ENCODE results near the gene FGF23.

FGF23 gene

DNA sequence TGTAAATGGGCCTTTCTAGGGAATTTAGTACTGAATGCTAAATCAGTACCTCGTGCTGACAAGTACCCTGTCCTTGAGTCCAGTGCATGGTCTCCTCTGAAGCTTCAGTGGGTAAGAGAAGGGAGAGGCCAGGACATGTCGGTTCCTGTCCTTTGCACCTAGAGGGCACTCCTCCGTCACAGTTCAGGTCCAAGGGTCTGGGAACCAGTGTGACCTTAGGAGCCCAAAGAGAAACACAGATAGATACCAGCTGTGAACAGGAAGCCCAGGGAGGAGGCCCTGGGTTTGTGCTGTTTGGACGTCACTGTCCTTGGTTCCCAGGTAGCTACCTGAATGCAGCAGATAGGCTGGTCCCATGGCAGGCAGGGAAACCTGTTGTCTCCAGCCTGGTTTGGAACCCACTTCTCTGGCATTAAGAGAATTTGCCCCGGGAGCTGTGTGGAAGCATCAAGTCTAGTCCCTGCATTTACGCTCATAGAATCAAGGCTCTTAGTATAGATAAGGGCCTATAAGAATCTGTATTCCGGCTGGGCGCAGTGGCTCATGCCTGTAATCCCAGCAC lies 3.9 kb upstream of the FGF23 start:
- no peak for DNase-seq (ENCODE audit: low read depth)

DNA sequence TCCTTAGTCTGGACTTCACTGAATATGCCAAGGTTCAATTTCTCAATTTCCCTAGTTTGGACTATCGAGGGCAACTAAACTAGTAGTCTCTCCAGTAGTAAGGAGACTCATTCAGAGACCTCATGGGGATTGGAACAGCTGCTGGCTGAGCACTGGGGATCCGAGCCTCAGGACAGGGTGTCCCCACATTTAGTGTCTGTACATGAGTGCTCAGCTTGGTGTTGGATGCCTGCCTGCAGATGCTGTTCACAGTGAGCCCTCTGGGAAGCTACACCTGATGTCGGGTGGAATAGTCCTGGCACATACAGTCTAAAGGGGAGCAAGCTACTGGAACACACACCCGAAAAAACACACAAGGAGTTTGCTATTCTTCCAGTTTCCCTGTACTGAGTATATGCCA lies 820 bp upstream of the FGF23 start:
- DNase-seq (ENCODE audit: low read depth): no peak

DNA sequence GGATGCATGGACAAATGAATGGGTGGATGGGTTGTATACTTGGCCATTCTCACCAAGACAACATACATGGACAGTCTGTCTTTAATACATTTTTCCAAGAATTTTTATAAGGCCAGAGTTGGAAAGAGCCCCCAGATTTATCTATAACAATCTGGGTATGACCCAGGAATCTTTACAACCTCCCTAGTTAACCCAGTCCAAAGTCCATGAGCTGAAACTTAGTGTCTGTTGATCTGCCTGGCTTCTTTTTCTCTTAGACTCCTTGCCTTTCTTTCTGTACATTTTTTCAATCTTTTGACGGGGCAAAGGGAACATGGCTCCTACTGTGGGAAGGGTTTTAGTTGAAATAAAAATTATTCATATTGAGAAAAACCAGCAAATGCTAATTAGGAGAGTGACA lies 740 bp downstream of the FGF23 start:
- DNase-seq (ENCODE audit: low read depth): no peak

DNA sequence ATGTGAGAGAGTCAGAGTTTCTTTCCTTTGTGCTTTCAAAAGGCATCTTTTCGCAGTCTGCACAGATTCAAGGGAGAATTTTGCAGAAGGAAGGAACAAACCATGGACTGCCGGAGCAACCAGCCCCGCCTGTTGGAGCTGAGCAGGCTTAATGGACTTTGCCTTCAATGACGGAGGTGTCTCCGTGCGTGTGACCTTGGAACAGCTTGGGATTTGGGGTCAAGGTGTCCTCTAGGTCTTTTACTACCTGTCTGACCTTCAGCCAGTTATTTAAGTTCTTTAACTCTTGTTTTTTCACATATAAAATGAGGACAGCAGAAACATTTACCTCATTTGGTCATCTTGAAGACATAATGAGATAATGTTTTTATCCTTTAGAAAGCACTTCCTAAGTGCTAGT lies 4.1 kb downstream of the FGF23 start:
- no peak for DNase-seq (ENCODE audit: low read depth)

DNA sequence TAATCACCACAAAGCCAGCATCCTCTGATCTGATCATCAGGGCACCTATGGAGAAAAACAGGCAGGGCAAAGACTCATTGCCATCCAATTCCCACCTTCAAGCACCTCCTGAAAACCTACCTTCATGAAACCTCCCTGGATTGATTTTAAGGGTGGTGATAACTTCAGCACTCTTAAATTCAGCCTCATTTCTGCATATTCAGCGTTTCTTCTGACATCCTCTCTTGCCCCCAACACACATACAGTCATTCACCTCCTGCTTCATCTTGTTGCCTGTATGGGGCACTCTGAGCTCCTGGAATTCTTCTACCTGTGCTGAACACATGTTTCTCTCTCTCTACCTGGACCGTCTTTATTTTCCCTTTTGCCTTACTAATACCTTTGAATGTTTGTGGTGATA lies 6.9 kb downstream of the FGF23 start:
- DNase-seq (ENCODE audit: low read depth): no peak

DNA sequence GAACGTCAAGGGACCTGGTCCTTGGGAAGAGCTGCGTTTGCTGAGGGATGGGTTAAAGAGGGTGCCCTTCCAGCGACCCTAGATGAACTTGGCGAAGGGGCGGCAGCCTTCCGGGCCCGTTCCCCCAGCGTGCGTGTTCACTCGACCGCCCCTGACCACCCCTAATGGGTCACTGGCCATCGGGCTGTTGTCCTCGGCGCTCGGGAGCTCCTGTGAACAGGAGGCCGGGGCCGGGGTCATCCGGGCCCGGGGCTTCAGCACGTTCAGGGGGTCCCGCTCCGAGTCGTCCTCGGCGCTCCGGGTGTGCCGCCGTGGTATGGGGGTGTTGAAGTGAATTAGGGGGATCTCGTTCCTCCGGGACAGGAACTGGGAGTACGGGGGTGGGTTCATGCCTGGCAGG lies 9.2 kb downstream of the FGF23 start:
- no peak for DNase-seq (ENCODE audit: low read depth)

- DNase-seq (ENCODE audit: low read depth): no peak
Measured at GRCh38 chr12:4369548-4369947, 10.0 kb downstream of the FGF23 start.

GRCh38 chr12:4366090-4366489 lies 13.4 kb downstream of the FGF23 start:
- DNase-seq (ENCODE audit: low read depth): no peak

- DNase-seq (ENCODE audit: low read depth): peak; percentile 12
Measured at GRCh38 chr12:4356041-4356327, 23.5 kb downstream of the FGF23 start.

DNA sequence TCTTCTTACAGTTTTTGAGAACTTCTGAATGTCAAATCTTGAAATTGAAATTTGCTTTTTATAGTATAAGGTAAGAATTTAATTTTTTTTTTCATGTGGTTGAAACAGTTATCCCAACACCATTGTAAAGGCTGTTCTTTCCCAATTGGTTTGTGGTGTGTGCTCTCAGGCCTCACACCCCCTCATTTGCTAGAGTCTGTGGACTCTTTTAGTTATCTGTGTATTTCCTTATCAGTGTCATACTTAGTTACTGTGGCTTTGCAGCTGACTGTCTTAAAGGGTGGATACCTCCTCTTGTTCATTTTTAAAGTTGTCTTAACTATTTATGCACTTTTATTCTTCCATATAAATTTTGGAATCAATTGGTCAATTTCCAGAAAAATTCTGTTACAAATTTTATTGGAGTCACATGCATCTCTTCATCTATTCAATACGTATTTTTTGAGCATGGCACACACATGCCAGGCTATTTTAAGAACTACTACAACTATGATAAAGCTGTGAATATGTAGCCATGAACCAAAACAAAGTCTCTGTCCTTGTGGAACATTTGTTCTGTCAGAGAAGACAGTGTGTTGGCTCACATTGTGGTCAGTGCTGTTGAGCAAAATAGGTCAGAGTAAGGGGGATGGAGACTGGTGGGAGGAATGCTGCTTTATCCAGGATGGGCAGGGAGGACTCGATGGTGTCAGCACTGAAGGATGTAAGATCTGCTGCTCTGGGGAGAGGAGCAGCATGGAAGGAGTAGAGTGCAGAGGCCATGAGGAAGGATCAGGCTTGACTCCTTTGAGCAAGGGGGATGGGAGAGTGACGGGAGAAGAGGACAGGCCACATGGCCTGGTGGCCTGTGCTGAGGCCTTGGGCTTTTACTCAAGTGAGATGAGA lies 24.1 kb downstream of the FGF23 start:
- DNase-seq (ENCODE audit: low read depth): no peak

DNA sequence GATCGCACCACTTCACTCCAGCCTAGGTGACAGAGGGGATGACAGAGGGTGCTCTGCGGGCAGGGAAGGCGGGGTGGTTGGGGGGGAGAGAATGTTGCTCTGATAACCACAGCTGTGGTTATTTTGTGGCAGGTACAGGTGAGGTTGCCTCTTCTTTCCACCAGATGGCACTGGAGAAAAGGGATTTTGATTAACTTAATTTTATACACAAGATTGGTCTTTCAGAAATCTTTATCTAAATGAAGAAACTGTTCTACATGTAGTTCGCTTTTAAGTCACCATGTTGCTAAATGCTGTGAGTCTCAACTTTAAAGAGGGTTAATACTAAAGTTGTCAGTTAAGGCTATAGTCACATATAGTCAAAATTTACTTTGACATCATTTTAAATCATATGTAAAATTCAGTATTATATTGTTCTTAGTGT lies 25.7 kb downstream of the FGF23 start:
- peak; percentile 4 for DNase-seq (ENCODE audit: low read depth)

DNA sequence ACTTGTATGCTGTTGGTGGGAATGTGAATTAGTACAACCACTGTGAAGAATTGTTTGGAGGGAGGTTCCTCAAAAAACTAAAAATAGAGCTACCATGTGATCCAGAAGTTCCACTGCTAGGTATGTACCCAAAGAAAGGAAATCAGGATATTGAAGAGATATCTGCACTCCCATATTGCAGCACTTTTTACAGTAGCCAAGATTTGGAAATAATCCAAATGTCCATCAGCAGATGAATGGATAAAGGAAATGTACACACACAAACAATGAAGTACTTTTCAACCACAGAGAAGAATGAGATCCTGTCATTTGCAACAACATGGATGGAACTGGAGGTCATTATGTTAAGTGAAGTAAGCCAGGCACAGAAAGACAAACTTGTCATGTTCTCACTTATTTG lies 32.6 kb downstream of the FGF23 start:
- no peak for DNase-seq (ENCODE audit: low read depth)

DNA sequence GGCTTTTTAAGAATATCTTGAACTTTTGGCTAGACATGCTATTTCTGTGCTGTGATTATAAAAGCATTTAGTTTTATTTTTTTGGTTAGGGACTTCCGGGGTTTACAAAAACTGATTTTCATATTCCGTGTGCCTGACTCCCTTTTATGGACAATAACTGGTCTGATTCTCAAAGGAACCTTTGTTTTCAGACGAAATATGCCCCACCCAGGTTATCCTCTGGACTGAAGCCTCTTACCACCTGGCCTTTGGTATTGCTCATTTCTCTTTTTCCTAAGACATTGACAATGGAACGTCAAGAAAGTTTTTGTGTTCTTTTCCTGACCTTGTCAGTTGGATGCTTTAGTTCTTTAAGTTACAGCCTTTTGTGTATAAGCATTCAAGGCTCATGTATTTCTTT lies 47.7 kb downstream of the FGF23 start:
- DNase-seq (ENCODE audit: low read depth): no peak

DNA sequence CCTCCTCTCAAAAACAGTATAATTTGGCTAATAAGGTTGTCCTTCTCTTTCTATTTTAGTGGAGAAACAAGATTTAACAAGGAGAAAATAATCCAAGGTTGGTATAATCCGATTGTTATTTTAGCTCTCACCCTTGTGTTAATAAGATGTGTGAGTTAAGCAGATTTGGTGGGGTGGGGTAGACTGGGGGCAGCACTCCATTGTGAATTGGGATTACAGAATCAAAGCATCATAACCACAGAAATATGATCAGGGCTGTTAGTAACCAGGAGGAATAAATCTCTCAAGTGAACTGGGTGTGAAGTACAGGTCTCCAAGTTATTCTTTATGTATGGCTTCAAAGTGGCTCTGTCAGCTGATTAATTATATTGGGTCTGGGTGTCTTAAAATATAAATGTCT lies 48.3 kb downstream of the FGF23 start:
- DNase-seq (ENCODE audit: low read depth): no peak

- no peak for DNase-seq (ENCODE audit: low read depth)
Measured at GRCh38 chr12:4330203-4330602, 49.3 kb downstream of the FGF23 start.

DNA sequence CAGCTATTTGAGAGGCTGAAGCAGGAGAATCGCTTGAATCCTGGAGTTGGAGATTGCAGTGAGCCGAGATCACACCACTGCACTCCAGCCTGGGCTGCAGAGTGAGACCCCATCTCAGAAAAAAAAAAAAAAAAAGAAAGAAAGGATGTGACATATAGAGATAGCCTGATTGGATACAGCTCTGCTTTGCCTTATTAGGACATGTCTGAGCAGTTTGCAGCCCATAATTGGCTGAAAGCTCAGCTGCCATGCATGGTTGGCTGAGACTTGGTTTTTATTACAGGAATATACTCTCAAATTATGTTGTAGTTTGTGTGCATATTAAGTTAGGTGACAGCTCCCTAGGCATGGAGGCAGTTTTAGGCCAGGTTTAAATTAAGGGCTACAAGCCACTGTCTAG lies 52.2 kb downstream of the FGF23 start:
- no peak for DNase-seq (ENCODE audit: low read depth)

DNA sequence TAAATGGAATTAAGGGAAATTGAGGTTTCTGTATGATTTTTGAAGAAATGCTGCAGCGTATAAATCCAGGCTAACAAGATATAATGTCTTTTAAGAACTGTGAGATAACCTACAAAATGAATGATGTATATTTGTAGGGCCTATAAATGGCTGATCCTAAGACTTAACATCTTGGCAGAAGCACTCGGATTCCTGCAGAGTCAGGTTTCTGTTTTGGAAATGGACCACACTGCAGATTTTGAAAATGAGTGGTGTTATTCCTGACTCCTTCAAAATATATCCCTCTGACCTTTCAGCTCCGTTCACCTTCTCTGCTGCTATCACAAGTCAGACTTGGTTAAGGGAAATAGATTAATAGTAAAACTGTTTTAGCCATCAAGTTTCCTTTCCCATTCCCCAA lies 53.5 kb downstream of the FGF23 start:
- no peak for DNase-seq (ENCODE audit: low read depth)

- no peak for DNase-seq (ENCODE audit: low read depth)
Measured at GRCh38 chr12:4324366-4324765, 55.1 kb downstream of the FGF23 start.

- no peak for DNase-seq (ENCODE audit: low read depth)
Measured at GRCh38 chr12:4323396-4323795, 56.1 kb downstream of the FGF23 start.

DNA sequence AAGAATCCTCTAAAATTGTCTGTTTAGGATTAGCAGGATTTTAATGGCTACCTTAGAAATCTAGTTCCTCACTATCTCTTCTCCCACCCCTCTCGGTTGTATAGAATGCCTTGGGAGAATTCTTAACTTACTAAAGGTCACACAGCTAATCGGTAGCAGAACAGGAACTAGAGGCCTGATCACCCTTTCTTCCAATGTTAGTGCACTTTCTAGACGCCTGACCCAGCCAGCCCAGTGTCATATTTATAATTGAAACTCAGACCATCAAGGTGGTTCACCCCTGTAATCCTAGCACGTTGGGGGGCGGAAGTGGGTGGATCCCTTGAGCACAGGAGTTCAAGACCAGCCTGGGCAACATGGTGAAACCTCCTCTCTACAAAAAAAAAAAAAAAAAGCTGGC lies 56.8 kb downstream of the FGF23 start:
- no peak for DNase-seq (ENCODE audit: low read depth)

GRCh38 chr12:4320853-4321701 lies 58.4 kb downstream of the FGF23 start, which contains the start of gene TIGAR:
Gene TIGAR (plus strand): TSS chr12:4321213. CDS start chr12:4321272, 59 bp downstream.
- DNase-seq (ENCODE audit: low read depth): peak; percentile 89

- DNase-seq (ENCODE audit: low read depth): no peak
Measured at GRCh38 chr12:4320497-4320852, 59.0 kb downstream of the FGF23 start.

All from activated T-helper 9 cell treated with anti-CD3 and anti-CD28 coated beads, Interleukin-2, amount 50 U/mL, for 16 hours (primary cell).